Cardiac septum (tissue), 1 donor: ENCODE measurements around the gene HK1. TPM values are rescaled to one million over a fixed set of nuclear protein-coding genes. Genes with fewer than 3 reads are reported as not detected.

ENCODE experiments used
- DNase-seq: peaks from one replicate; pipeline ENCODE4 v3.0.0-alpha.2; 2020; ENCODE audit warnings: low spot score
- intact Hi-C: fragments of 100-400 bp; cut with DNase I; formaldehyde crosslinking; loops from one replicate; pipeline ENCODE4 v1.14.0; 2022
- total RNA-seq: library from RNA; stranded (reverse); fragmentation: NEBNext Ultra II Directional; extraction: Animal tissue kit (Norgen Biotek cat#: 25700); gene quantifications from one replicate; pipeline ENCODE4 v1.2.1, GENCODE V29; 2021
- donor health status: DM: no; HTN: no; CAD: no.

Gene HK1
- total RNA-seq, 1 donor from 2014 or later: 315 TPM

- DNase-seq: no peak
- intact Hi-C loops: no loop called here
These were observed 58.6 kb downstream of the HK1 start for GRCh38 chr10:69336952-69337295.

- DNase-seq: no peak
- intact Hi-C loops: no loop called here
These were observed 59.2 kb downstream of the HK1 start for GRCh38 chr10:69337296-69338132.

- intact Hi-C loops: no loop called here
- DNase-seq: no peak
These were observed 59.8 kb downstream of the HK1 start for GRCh38 chr10:69338133-69338456.

- intact Hi-C loops: no loop called here
- DNase-seq: no peak
These were observed 60.5 kb downstream of the HK1 start for GRCh38 chr10:69338547-69339450.

GRCh38 chr10:69340695-69341094 is 62.4 kb downstream of the HK1 start:
- intact Hi-C loops: no loop called here
- DNase-seq: no peak

- DNase-seq: no peak
- intact Hi-C loops: no loop called here
These were observed 65.6 kb downstream of the HK1 start for GRCh38 chr10:69343905-69344304.

- intact Hi-C loops: no loop called here
These were observed 66.4 kb downstream of the HK1 start for GRCh38 chr10:69344591-69345252.

GRCh38 chr10:69345402-69345801 is 67.1 kb downstream of the HK1 start:
- DNase-seq: no peak
- intact Hi-C loops: no loop called here

More at GRCh38 chr10:69344591-69345252, 66.4 kb downstream of the HK1 start:
- no peak for DNase-seq

GRCh38 chr10:69345890-69346474 is 67.7 kb downstream of the HK1 start:
- intact Hi-C loops: no loop called here
- DNase-seq: no peak

GRCh38 chr10:69346776-69347175 is 68.5 kb downstream of the HK1 start:
- intact Hi-C loops: no loop called here
- no peak for DNase-seq

- DNase-seq: no peak
- intact Hi-C loops: no loop called here
These were observed 70.7 kb downstream of the HK1 start for GRCh38 chr10:69348816-69349541.

GRCh38 chr10:69349542-69349888 is 71.2 kb downstream of the HK1 start:
- no peak for DNase-seq
- intact Hi-C loops: no loop called here

GRCh38 chr10:69351589-69351988 is 73.3 kb downstream of the HK1 start:
- no peak for DNase-seq
- intact Hi-C loops: no loop called here

- intact Hi-C loops: no loop called here
- no peak for DNase-seq
These were observed 74.4 kb downstream of the HK1 start for GRCh38 chr10:69352569-69353264.

GRCh38 chr10:69353977-69354635 is 75.8 kb downstream of the HK1 start:
- no peak for DNase-seq

GRCh38 chr10:69356187-69356586 is 77.9 kb downstream of the HK1 start:
- intact Hi-C loops: no loop called here
- DNase-seq: no peak

More at GRCh38 chr10:69353977-69354635, 75.8 kb downstream of the HK1 start:
- intact Hi-C loops: no loop called here

GRCh38 chr10:69358148-69358795 is 80.0 kb downstream of the HK1 start:
- intact Hi-C loops: no loop called here
- DNase-seq: no peak

GRCh38 chr10:69359148-69359547 is 80.9 kb downstream of the HK1 start:
- no peak for DNase-seq
- intact Hi-C loops: no loop called here
